Stimulated activated CD4-positive, alpha-beta T cell treated with anti-CD3 and anti-CD28 coated beads, Interleukin-1b, Interleukin-23, amount 100 ng/mL, for 1 hour (primary cell): ENCODE results near the gene EEFSEC.
A peak's percentile ranks its signal among the peaks of the same experiment; 100 is the strongest.

Source experiments
- DNase-seq, 2 donors: peaks; one replicate each; pipeline ENCODE4 v3.0.0-alpha.2; 2020; ENCODE audit warnings: low read depth in 2 of 2

Gene EEFSEC

GRCh38 chr3:128425142-128425845 is 272.0 kb downstream of the EEFSEC start:
- no peak for DNase-seq

- no peak for DNase-seq
Observed at GRCh38 chr3:128425846-128426127, 272.5 kb downstream of the EEFSEC start.

GRCh38 chr3:128426128-128426921 is 273.0 kb downstream of the EEFSEC start:
- DNase-seq, result peak in 1 of 2 donors; percentile 47

GRCh38 chr3:128427175-128427857 is 274.0 kb downstream of the EEFSEC start:
- no peak for DNase-seq

- no peak for DNase-seq
Observed at GRCh38 chr3:128427872-128428822, 274.9 kb downstream of the EEFSEC start.

GRCh38 chr3:128429275-128429674 is 276.0 kb downstream of the EEFSEC start:
- no peak for DNase-seq

GRCh38 chr3:128429751-128430150 is 276.5 kb downstream of the EEFSEC start:
- DNase-seq, result no peak

GRCh38 chr3:128430301-128430700 is 277.0 kb downstream of the EEFSEC start:
- no peak for DNase-seq

- DNase-seq, result no peak
Observed at GRCh38 chr3:128430731-128431130, 277.4 kb downstream of the EEFSEC start.

GRCh38 chr3:128431803-128432300 is 278.6 kb downstream of the EEFSEC start:
- no peak for DNase-seq

GRCh38 chr3:128432301-128432970 is 279.2 kb downstream of the EEFSEC start:
- DNase-seq, result no peak

GRCh38 chr3:128432971-128433836 is 279.9 kb downstream of the EEFSEC start:
- no peak for DNase-seq

- DNase-seq, result no peak
Observed at GRCh38 chr3:128433837-128434165, 280.5 kb downstream of the EEFSEC start.

GRCh38 chr3:128434524-128434923 is 281.2 kb downstream of the EEFSEC start:
- DNase-seq, result no peak

- DNase-seq, result no peak
Observed at GRCh38 chr3:128435058-128435457, 281.8 kb downstream of the EEFSEC start.

- DNase-seq, result no peak
Observed at GRCh38 chr3:128435561-128435960, 282.3 kb downstream of the EEFSEC start.

GRCh38 chr3:128436214-128436613 is 282.9 kb downstream of the EEFSEC start:
- no peak for DNase-seq

- DNase-seq, result no peak
Observed at GRCh38 chr3:128438488-128439072, 285.3 kb downstream of the EEFSEC start.

GRCh38 chr3:128439226-128439625 is 285.9 kb downstream of the EEFSEC start:
- no peak for DNase-seq

- no peak for DNase-seq
Observed at GRCh38 chr3:128442070-128442469, 288.8 kb downstream of the EEFSEC start.
